Neural cell (in vitro differentiated cells): ENCODE measurements around the gene DHRS7. TPM values are rescaled to one million over a fixed set of nuclear protein-coding genes. Genes with fewer than 3 reads are reported as not detected.
A peak's percentile ranks its signal among the peaks of the same experiment; 100 is the strongest.

Source experiments
- H2AFZ ChIP-seq: fragments of 200-600, 300-800 bp; sonication (generic), shearing (Covaris generic); 2 replicates; pipeline ENCODE4 v1.6.0; 2014; ENCODE audit warnings: low read depth, mild to moderate bottlenecking, antibody characterized with exemption, low read length, moderate library complexity
- H3F3A ChIP-seq: fragments of 200-600 bp; shearing (Covaris generic); 2 replicates; pipeline ENCODE4 v1.6.1; 2016; ENCODE audit warnings: mild to moderate bottlenecking, moderate library complexity, mixed read lengths, antibody characterized with exemption, low read length; ENCODE audit not compliant: insufficient read depth, poor library complexity, severe bottlenecking
- H3K27ac ChIP-seq: fragments of 200-600, 300-800 bp; sonication (generic), shearing (Covaris generic); 2 replicates; pipeline ENCODE4 v1.5.1; 2014; ENCODE audit warnings: mild to moderate bottlenecking, low read length, moderate library complexity
- H3K27me3 ChIP-seq: fragments of 300-800, 200-600 bp; sonication (generic), shearing (Covaris generic); 2 replicates; pipeline ENCODE4 v1.6.0; 2014; ENCODE audit warnings: mild to moderate bottlenecking, low read depth, low read length, moderate library complexity; ENCODE audit not compliant: insufficient read depth
- H3K36me3 ChIP-seq: fragments of 300-800, 200-600 bp; sonication (generic), shearing (Covaris generic); 2 replicates; pipeline ENCODE4 v1.5.1; 2014; ENCODE audit warnings: mild to moderate bottlenecking, antibody characterized with exemption, low read length, moderate library complexity; ENCODE audit not compliant: insufficient read depth
- H3K4me2 ChIP-seq: fragments of 300-800, 200-600 bp; sonication (generic), shearing (Covaris generic); 2 replicates; pipeline ENCODE4 v1.6.0; 2014; ENCODE audit warnings: mild to moderate bottlenecking, low read length
- H3K4me3 ChIP-seq: fragments of 300-800, 200-600 bp; sonication (generic), shearing (Covaris generic); 2 replicates; pipeline ENCODE4 v1.5.1; 2014; ENCODE audit warnings: mild to moderate bottlenecking, low read length, moderate library complexity
- H3K79me2 ChIP-seq: fragments of 200-600 bp; shearing (Covaris generic); replicated peaks from 2 replicates; pipeline ENCODE4 v1.6.0; 2014; ENCODE audit warnings: mild to moderate bottlenecking, low read length, moderate library complexity; ENCODE audit not compliant: insufficient read depth
- H3K9ac ChIP-seq: fragments of 300-800, 200-600 bp; sonication (generic), shearing (Covaris generic); 2 replicates; pipeline ENCODE4 v1.6.1; 2016; ENCODE audit warnings: mild to moderate bottlenecking, low read length, mixed read lengths
- H3K9me2 ChIP-seq: fragments of 200-600 bp; shearing (Covaris generic); 2 replicates; pipeline ENCODE4 v1.6.1; 2016; ENCODE audit warnings: mild to moderate bottlenecking, low read length, mixed read lengths; ENCODE audit not compliant: insufficient read depth
- H3K9me3 ChIP-seq: fragments of 200-600, 300-800 bp; sonication (generic), shearing (Covaris generic); 2 replicates; pipeline ENCODE4 v1.6.1; 2016; ENCODE audit warnings: mild to moderate bottlenecking, mixed run types, low read length, moderate library complexity, mixed read lengths
- H4K20me1 ChIP-seq: fragments of 200-600 bp; shearing (Covaris generic); 2 replicates; pipeline ENCODE4 v1.6.1; 2016; ENCODE audit warnings: mild to moderate bottlenecking, mixed run types; ENCODE audit not compliant: insufficient read depth
- EP300 ChIP-seq: fragments of 450-650 bp; conservative IDR thresholded peaks from 2 replicates; pipeline ENCODE4 v1.6.1; 2014; ENCODE audit warnings: antibody characterized with exemption, mild to moderate bottlenecking, moderate library complexity; ENCODE audit not compliant: poor library complexity, severe bottlenecking
- EZH2 ChIP-seq: fragments of 200-600, 300-800 bp; shearing (Covaris generic), sonication (generic); IDR thresholded peaks from 2 replicates; pipeline ENCODE4 v1.6.1; 2014; ENCODE audit warnings: antibody characterized with exemption, low read length, borderline replicate concordance, mild to moderate bottlenecking; ENCODE audit not compliant: insufficient read depth, poor library complexity, severe bottlenecking
- MXI1 ChIP-seq: fragments of 450-650 bp; conservative IDR thresholded peaks from 2 replicates; pipeline ENCODE4 v1.6.1; 2014; ENCODE audit warnings: antibody characterized with exemption, mild to moderate bottlenecking; ENCODE audit not compliant: poor library complexity, severe bottlenecking
- POLR2AphosphoS5 ChIP-seq: IDR thresholded peaks from 2 replicates; pipeline ENCODE4 v1.6.1; 2012
- RAD21 ChIP-seq: fragments of 450-650 bp; conservative IDR thresholded peaks from 2 replicates; pipeline ENCODE4 v1.6.1; 2014; ENCODE audit warnings: antibody characterized with exemption, mild to moderate bottlenecking, moderate library complexity
- SMC3 ChIP-seq: fragments of 450-650 bp; conservative IDR thresholded peaks from 2 replicates; pipeline ENCODE4 v1.6.1; 2014; ENCODE audit warnings: antibody characterized with exemption, mild to moderate bottlenecking, moderate library complexity; ENCODE audit not compliant: poor library complexity
- TAF1 ChIP-seq: IDR thresholded peaks from 2 replicates; pipeline ENCODE4 v1.6.1; 2012; ENCODE audit warnings: low read depth
- polyA plus RNA-seq: library from polyadenylated mRNA; depleted of rRNA; stranded (reverse); fragments of >200 nt; gene quantifications from 2 replicates; pipeline ENCODE4 v1.2.3, GENCODE V29; 2014
- TF ChIP-seq, protein P1 (sequence below): IDR thresholded peaks from 2 replicates; pipeline ENCODE4 v1.6.1; 2012; ENCODE audit warnings: borderline replicate concordance
- TF ChIP-seq, protein P2 (sequence below): fragments of 450-650 bp; IDR thresholded peaks from 2 replicates; pipeline ENCODE4 v1.5.1; 2014; ENCODE audit warnings: antibody characterized with exemption, mild to moderate bottlenecking, moderate library complexity; ENCODE audit not compliant: poor library complexity, severe bottlenecking

The DHRS7 gene
- polyA plus RNA-seq, 1 donor from 2014 or later = 89.6 TPM

DNA sequence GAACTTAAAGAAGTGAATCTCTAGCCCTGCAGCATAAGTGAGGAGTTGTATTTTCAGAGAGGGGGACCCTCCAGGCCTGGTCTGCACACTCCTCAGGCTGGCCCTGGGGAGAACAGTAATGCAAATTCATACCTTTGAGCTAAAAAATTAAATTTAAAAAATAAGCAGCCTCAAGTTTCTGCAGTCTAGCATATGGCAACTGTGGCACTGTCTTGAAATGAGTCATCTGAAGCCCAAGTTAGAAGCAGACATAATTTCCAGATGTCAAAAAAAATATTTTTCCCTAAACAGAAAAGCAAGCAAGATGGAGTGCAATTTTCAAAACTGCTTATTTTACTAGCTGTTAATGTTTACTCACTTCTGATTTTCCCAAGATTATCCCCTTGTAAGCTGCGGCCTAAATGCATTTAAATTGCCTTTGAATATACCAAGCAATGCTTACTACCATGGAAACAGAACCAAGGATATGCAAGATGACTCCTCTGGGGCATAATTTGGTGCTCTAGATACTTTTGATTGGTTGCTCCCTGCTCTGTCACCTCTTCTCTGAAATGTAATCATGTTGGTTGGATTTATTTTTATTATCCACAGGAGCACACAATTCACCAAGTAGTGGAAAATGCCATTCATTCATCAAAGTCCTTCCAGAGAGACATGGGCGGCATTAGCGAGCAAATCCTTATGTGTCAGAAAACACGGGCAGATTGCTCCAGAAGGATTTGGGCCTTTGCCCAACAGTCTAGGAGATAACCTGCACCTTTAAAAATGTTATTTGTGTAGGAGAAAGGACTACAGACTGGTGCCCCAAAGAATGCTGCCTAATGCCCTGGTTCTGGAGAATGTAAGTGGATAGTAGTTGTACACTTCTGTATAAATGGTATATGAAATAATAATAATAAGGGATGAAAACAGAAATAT, 25.0 kb upstream of the DHRS7 start:
- Histone ChIP-seq H3K4me3 (peak overlapping the region; percentile 38), H3F3A (peaks cover 6% of the 10 kb centered on the region), H3K36me3 (no peaks in the 10 kb centered on the region), H2AFZ (no peak overlapping the region), H3K4me2 (peak overlapping the region; percentile 31), H4K20me1 (no peaks in the 10 kb centered on the region), H3K9me3 (no peaks in the 10 kb centered on the region), H3K27ac (peak overlapping the region; percentile 62), H3K79me2 (no peaks in the 10 kb centered on the region), H3K27me3 (no peaks in the 10 kb centered on the region), H3K9ac (no peak overlapping the region), H3K9me2 (no peaks in the 10 kb centered on the region)
- TF ChIP-seq EP300 (peak; percentile 61), TAF1 (no peak)

DNA sequence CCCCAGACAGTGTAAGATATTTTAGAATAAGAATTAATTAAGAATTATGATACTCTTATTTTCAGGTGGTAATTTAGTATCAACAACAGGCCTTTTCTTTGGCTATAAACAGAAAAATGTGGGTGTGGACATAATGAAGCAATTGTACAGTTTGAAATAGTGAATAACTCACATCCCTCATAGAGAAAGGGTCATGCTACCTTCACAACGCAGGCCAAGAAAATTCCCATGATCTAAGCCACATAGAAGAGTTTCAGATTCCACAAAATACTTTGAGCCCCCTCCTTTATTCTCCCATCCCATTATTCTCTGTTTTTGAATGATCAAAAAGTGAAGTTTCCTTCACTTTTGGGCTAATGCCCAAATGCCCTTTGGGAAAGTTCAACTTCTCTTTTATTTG, 23.5 kb upstream of the DHRS7 start:
- Histone ChIP-seq H3F3A (peaks cover 6% of the 10 kb centered on the region), H3K9me2 (no peaks in the 10 kb centered on the region), H3K36me3 (no peaks in the 10 kb centered on the region), H3K9ac (no peak overlapping the region), H3K9me3 (no peaks in the 10 kb centered on the region), H3K4me2 (no peak overlapping the region), H4K20me1 (no peaks in the 10 kb centered on the region), H3K27ac (no peak overlapping the region), H2AFZ (no peak overlapping the region), H3K4me3 (no peak overlapping the region), H3K79me2 (no peaks in the 10 kb centered on the region), H3K27me3 (no peaks in the 10 kb centered on the region)
- TF ChIP-seq TAF1 (no peak), EZH2 (no peak), MXI1 (no peak), SMC3 (no peak), EP300 (no peak), POLR2AphosphoS5 (no peak), RAD21 (no peak)
- TF ChIP-seq, protein P1, sequence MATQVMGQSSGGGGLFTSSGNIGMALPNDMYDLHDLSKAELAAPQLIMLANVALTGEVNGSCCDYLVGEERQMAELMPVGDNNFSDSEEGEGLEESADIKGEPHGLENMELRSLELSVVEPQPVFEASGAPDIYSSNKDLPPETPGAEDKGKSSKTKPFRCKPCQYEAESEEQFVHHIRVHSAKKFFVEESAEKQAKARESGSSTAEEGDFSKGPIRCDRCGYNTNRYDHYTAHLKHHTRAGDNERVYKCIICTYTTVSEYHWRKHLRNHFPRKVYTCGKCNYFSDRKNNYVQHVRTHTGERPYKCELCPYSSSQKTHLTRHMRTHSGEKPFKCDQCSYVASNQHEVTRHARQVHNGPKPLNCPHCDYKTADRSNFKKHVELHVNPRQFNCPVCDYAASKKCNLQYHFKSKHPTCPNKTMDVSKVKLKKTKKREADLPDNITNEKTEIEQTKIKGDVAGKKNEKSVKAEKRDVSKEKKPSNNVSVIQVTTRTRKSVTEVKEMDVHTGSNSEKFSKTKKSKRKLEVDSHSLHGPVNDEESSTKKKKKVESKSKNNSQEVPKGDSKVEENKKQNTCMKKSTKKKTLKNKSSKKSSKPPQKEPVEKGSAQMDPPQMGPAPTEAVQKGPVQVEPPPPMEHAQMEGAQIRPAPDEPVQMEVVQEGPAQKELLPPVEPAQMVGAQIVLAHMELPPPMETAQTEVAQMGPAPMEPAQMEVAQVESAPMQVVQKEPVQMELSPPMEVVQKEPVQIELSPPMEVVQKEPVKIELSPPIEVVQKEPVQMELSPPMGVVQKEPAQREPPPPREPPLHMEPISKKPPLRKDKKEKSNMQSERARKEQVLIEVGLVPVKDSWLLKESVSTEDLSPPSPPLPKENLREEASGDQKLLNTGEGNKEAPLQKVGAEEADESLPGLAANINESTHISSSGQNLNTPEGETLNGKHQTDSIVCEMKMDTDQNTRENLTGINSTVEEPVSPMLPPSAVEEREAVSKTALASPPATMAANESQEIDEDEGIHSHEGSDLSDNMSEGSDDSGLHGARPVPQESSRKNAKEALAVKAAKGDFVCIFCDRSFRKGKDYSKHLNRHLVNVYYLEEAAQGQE = no peak
- TF ChIP-seq, protein P2, sequence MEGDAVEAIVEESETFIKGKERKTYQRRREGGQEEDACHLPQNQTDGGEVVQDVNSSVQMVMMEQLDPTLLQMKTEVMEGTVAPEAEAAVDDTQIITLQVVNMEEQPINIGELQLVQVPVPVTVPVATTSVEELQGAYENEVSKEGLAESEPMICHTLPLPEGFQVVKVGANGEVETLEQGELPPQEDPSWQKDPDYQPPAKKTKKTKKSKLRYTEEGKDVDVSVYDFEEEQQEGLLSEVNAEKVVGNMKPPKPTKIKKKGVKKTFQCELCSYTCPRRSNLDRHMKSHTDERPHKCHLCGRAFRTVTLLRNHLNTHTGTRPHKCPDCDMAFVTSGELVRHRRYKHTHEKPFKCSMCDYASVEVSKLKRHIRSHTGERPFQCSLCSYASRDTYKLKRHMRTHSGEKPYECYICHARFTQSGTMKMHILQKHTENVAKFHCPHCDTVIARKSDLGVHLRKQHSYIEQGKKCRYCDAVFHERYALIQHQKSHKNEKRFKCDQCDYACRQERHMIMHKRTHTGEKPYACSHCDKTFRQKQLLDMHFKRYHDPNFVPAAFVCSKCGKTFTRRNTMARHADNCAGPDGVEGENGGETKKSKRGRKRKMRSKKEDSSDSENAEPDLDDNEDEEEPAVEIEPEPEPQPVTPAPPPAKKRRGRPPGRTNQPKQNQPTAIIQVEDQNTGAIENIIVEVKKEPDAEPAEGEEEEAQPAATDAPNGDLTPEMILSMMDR = no peak
